ENCODE results near the gene NTM. TPM values are rescaled to one million over a fixed set of nuclear protein-coding genes. Genes with fewer than 3 reads are reported as not detected.

Gene NTM
- polyA plus RNA-seq, 1 donor from 2014 or later, result 39.4 TPM

GRCh38 chr11:132084433-132084832 lies 714.0 kb downstream of the NTM start:
- Histone ChIP-seq H2AFZ (ENCODE audit: low read depth, low read length) (no peak overlapping the region), H3K9me2 (ENCODE audit: insufficient read depth, low read length) (no peaks in the 10 kb centered on the region), H3K27me3 (ENCODE audit: insufficient read depth, low read depth, low read length) (no peaks in the 10 kb centered on the region), H4K20me1 (ENCODE audit: insufficient read depth) (no peaks in the 10 kb centered on the region), H3K36me3 (ENCODE audit: insufficient read depth, low read length) (no peaks in the 10 kb centered on the region), H3K9ac (ENCODE audit: low read length) (no peak overlapping the region), H3K9me3 (ENCODE audit: low read length) (no peaks in the 10 kb centered on the region), H3K4me2 (ENCODE audit: low read length) (no peak overlapping the region), H3K79me2 (replicated peaks; ENCODE audit: insufficient read depth, low read length) (no peaks in the 10 kb centered on the region), H3K27ac (ENCODE audit: low read length) (no peak overlapping the region), H3F3A (ENCODE audit: insufficient read depth, low read length, poor library complexity, severe bottlenecking) (no peaks in the 10 kb centered on the region), H3K4me3 (ENCODE audit: low read length) (no peak overlapping the region)
- TF ChIP-seq TAF1 (IDR thresholded peaks at IDR 0.05; ENCODE audit: low read depth) (no peak), EP300 (conservative IDR thresholded peaks at IDR 0.05; ENCODE audit: poor library complexity, severe bottlenecking) (no peak), EZH2 (IDR thresholded peaks at IDR 0.05; ENCODE audit: borderline replicate concordance, insufficient read depth, low read length, poor library complexity, severe bottlenecking) (no peak), RAD21 (conservative IDR thresholded peaks at IDR 0.05) (no peak), REST (IDR thresholded peaks at IDR 0.05; ENCODE audit: borderline replicate concordance) (no peak), SMC3 (conservative IDR thresholded peaks at IDR 0.05; ENCODE audit: poor library complexity) (no peak), MXI1 (conservative IDR thresholded peaks at IDR 0.05; ENCODE audit: poor library complexity, severe bottlenecking) (no peak)

GRCh38 chr11:132087148-132087547 lies 716.7 kb downstream of the NTM start:
- no peak overlapping the region for H3K4me2 ChIP-seq (ENCODE audit: low read length)
- no peak overlapping the region for H2AFZ ChIP-seq (ENCODE audit: low read depth, low read length)
- H3K9ac ChIP-seq (ENCODE audit: low read length), result no peak overlapping the region
- H3K27ac ChIP-seq (ENCODE audit: low read length), result no peak overlapping the region
- no peaks in the 10 kb centered on the region for H3K9me3 ChIP-seq (ENCODE audit: low read length)
- H3K9me2 ChIP-seq (ENCODE audit: insufficient read depth, low read length), result no peaks in the 10 kb centered on the region
- H3K36me3 ChIP-seq (ENCODE audit: insufficient read depth, low read length), result no peaks in the 10 kb centered on the region
- no peaks in the 10 kb centered on the region for H4K20me1 ChIP-seq (ENCODE audit: insufficient read depth)
- H3K4me3 ChIP-seq (ENCODE audit: low read length), result no peak overlapping the region
- no peaks in the 10 kb centered on the region for H3K27me3 ChIP-seq (ENCODE audit: insufficient read depth, low read depth, low read length)
- H3F3A ChIP-seq (ENCODE audit: insufficient read depth, low read length, poor library complexity, severe bottlenecking), result no peaks in the 10 kb centered on the region
- TF ChIP-seq EZH2 (IDR thresholded peaks at IDR 0.05; ENCODE audit: borderline replicate concordance, insufficient read depth, low read length, poor library complexity, severe bottlenecking), result no peak
- TF ChIP-seq TAF1 (IDR thresholded peaks at IDR 0.05; ENCODE audit: low read depth), result no peak
- no peak for TF ChIP-seq SMC3 (conservative IDR thresholded peaks at IDR 0.05; ENCODE audit: poor library complexity)
- no peak for TF ChIP-seq CTCF (IDR thresholded peaks at IDR 0.05; ENCODE audit: poor library complexity, severe bottlenecking)
- no peak for TF ChIP-seq POLR2AphosphoS5 (IDR thresholded peaks at IDR 0.05)
- TF ChIP-seq RAD21 (conservative IDR thresholded peaks at IDR 0.05), result no peak
- TF ChIP-seq MXI1 (conservative IDR thresholded peaks at IDR 0.05; ENCODE audit: poor library complexity, severe bottlenecking), result no peak
- TF ChIP-seq REST (IDR thresholded peaks at IDR 0.05; ENCODE audit: borderline replicate concordance), result no peak
- no peak for TF ChIP-seq EP300 (conservative IDR thresholded peaks at IDR 0.05; ENCODE audit: poor library complexity, severe bottlenecking)
- H3K79me2 ChIP-seq (replicated peaks; ENCODE audit: insufficient read depth, low read length), result no peaks in the 10 kb centered on the region

Data from neural cell (in vitro differentiated cells).